GM12878 (cell line): ENCODE measurements around the gene SOX18. TPM values are rescaled to one million over a fixed set of nuclear protein-coding genes. Genes with fewer than 3 reads are reported as not detected.

Experiments used
- ASH2L ChIP-seq: fragments of 300-600, 200-600 bp; sonication (generic); IDR thresholded peaks from 2 replicates; pipeline ENCODE4 v1.6.1; 2017; ENCODE audit warnings: low read depth, mild to moderate bottlenecking, borderline replicate concordance
- BACH1 ChIP-seq: fragments of 450-650 bp; IDR thresholded peaks from 2 replicates; pipeline ENCODE4 v1.6.1; 2017; ENCODE audit warnings: mild to moderate bottlenecking, borderline replicate concordance
- BHLHE40 ChIP-seq, 2 experiments: fragments of 450-650 bp in 1 of 2; IDR thresholded peaks; 2 replicates each; pipeline ENCODE4 v1.6.1; 2011 to 2017; ENCODE audit warnings: low read depth in 2 of 2, borderline replicate concordance in 1 of 2, improper control_type of control experiment in 1 of 2, low read length in 1 of 2, mild to moderate bottlenecking in 1 of 2
- EGR1 ChIP-seq, 2 experiments: IDR thresholded peaks; 1 replicate in 1 of 2; 2 replicates in 1 of 2; pipeline ENCODE4 v1.6.1; 2011 to 2012; ENCODE audit warnings: low read depth in 2 of 2, low read length in 2 of 2, borderline replicate concordance in 1 of 2, mild to moderate bottlenecking in 1 of 2, moderate library complexity in 1 of 2
- GATAD2B ChIP-seq: fragments of 450-650 bp; conservative IDR thresholded peaks from 2 replicates; pipeline ENCODE4 v1.6.1; 2017; ENCODE audit warnings: low read depth, mild to moderate bottlenecking, moderate library complexity
- HDGF ChIP-seq: fragments of 450-650 bp; IDR thresholded peaks from 2 replicates; pipeline ENCODE4 v1.6.1; 2016; ENCODE audit warnings: antibody characterized with exemption
- IKZF1 ChIP-seq: fragments of 450-650 bp; conservative IDR thresholded peaks from 2 replicates; pipeline ENCODE4 v1.6.1; 2017; ENCODE audit warnings: antibody characterized with exemption, mild to moderate bottlenecking
- KLF5 ChIP-seq: fragments of 450-650 bp; IDR thresholded peaks from 2 replicates; pipeline ENCODE4 v1.6.1; 2014; ENCODE audit warnings: mild to moderate bottlenecking; ENCODE audit not compliant: partially characterized antibody
- LARP7 ChIP-seq: fragments of 450-650 bp; IDR thresholded peaks from 2 replicates; pipeline ENCODE4 v1.6.1; 2017; ENCODE audit warnings: mild to moderate bottlenecking
- NR2C2 ChIP-seq: IDR thresholded peaks from 2 replicates; pipeline ENCODE4 v1.6.1; 2011; ENCODE audit warnings: borderline replicate concordance, low read depth; ENCODE audit not compliant: control insufficient read depth, insufficient read length
- PAX5 ChIP-seq: IDR thresholded peaks from 2 replicates; pipeline ENCODE4 v1.6.1; 2011; ENCODE audit warnings: low read depth, low read length, borderline replicate concordance
- PML ChIP-seq: IDR thresholded peaks from 2 replicates; pipeline ENCODE4 v1.6.1; 2012; ENCODE audit warnings: low read length, inconsistent platforms
- POLR2AphosphoS5 ChIP-seq: IDR thresholded peaks from 2 replicates; pipeline ENCODE4 v1.6.1; 2011; ENCODE audit warnings: mild to moderate bottlenecking, low read length, inconsistent platforms
- POU2F2 ChIP-seq: IDR thresholded peaks from 3 replicates; pipeline ENCODE4 v1.6.1; 2011; ENCODE audit warnings: low read depth, mild to moderate bottlenecking, low read length, borderline replicate concordance
- RAD51 ChIP-seq: fragments of 450-650 bp; IDR thresholded peaks from 2 replicates; pipeline ENCODE4 v1.6.1; 2016; ENCODE audit warnings: moderate library complexity, mild to moderate bottlenecking, inconsistent platforms
- TCF3 ChIP-seq: IDR thresholded peaks from 2 replicates; pipeline ENCODE4 v1.6.1; 2012; ENCODE audit warnings: low read depth, mild to moderate bottlenecking, low read length, borderline replicate concordance; ENCODE audit not compliant: insufficient read depth
- ZNF274 ChIP-seq: IDR thresholded peaks from one replicate; pipeline ENCODE4 v1.8.0; 2011; ENCODE audit not compliant: insufficient read length, insufficient read depth
- ZNF622 ChIP-seq: fragments of 450-650 bp; IDR thresholded peaks from 2 replicates; pipeline ENCODE4 v1.6.1; 2017; ENCODE audit warnings: mild to moderate bottlenecking, inconsistent platforms
- polyA plus RNA-seq, 11 experiments: library from polyadenylated mRNA; depleted of rRNA in 4 of 11; unstranded in 6 of 11; stranded (reverse) in 5 of 11; fragments of >200 nt; fragmentation: Nextera tagmentation in 4 of 11; fragmentation: Illumina TruSeq in 1 of 11; extraction: Ambion mirVana in 4 of 11; extraction: Trizol in 1 of 11; gene quantifications; 1 replicate in 1 of 11; 2 replicates in 10 of 11; pipeline versions ENCODE4 v1.2.1 to v1.2.3, GENCODE V29; 2011 to 2016; ENCODE audit warnings: inconsistent platforms in 2 of 11, missing spikeins in 2 of 11, low read depth in 1 of 11
- total RNA-seq, 4 experiments: library from RNA; depleted of rRNA in 3 of 4; stranded (reverse); fragments of >200 nt in 3 of 4; fragmentation: Illumina TruSeq in 1 of 4; extraction: Trizol in 1 of 4; gene quantifications; 2 replicates each; pipeline versions ENCODE4 v1.2.1 to v1.2.3, GENCODE V29; 2013 to 2021
- TF ChIP-seq, protein P1 (sequence below): fragments of 450-650 bp; IDR thresholded peaks from 2 replicates; pipeline ENCODE4 v1.6.1; 2017; ENCODE audit warnings: mild to moderate bottlenecking, moderate library complexity
- TF ChIP-seq, protein P2 (sequence below): fragments of 450-650 bp; IDR thresholded peaks from 2 replicates; pipeline ENCODE4 v1.6.1; 2016; ENCODE audit warnings: mild to moderate bottlenecking, moderate library complexity, borderline replicate concordance
- TF ChIP-seq, protein P3 (sequence below): fragments of 150-350 bp; IDR thresholded peaks from 2 replicates; pipeline ENCODE4 v1.6.1; 2014; ENCODE audit warnings: mild to moderate bottlenecking, low read depth, low read length

SOX18 gene
- total and polyA plus RNA-seq, 10 of the 15 experiments (the other 5 are each of a cell fraction or from before 2014, with no cell fraction given) = 0.05 to 5.6 (median 0.28) TPM; not detected in 3

DNA sequence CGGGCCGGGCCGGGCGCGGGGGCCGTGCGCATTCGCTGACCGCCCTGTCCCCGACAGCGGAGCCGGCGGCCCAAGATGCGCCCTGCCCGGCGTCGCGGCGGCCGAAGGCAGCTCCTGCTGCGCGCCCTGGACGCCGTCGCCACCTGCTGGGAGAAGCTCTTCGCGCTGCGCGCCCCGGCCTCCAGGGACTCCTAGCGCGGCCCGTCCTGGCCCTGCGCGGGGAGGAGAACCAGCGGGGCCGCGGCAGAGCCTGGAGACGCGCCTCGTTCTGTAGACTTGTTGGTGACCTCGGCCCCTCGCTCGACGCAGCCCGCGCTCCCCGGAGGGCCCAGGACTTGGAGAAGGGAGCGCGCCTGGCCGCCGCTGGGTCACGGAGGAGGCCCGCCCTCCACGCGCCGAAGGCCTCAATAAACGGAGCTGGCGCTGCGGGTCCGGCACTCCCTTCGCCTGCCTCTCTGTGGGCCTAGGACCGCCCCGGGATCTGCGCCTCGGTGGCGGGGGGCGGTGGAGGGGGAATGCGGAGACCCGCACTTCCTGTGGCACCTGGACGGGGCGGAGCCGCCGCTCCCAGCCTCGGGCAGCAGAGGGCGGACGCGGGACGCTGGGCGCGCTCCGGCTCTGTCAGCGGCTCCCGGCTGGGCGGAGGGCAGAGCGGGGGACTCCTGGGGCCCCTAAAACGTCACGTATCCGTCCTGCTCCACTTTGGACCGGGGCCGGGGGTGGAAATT lies 10.7 kb downstream of the SOX18 start (continued):
- TF ChIP-seq IKZF1 (peak; percentile 83), PML (no peak), EGR1 (IDR thresholded peaks at IDR 0.05; ENCODE audit: borderline replicate concordance in 1 of 2, low read depth in 2 of 2, low read length in 2 of 2) (0 out of 3 replicates have a peak, but pooled peaks of 1 of the 2 experiments have one; percentile 18), ZNF622 (no peak), BHLHE40 (IDR thresholded peaks at IDR 0.05; ENCODE audit: borderline replicate concordance in 1 of 2, low read depth in 2 of 2, low read length in 1 of 2) (peak in 1 of 2 experiments; percentile 43; a peak in 3 of 4 replicates), GATAD2B (peak; percentile 88), TCF3 (0 out of 2 replicates have a peak, but pooled peaks have one; percentile 63), KLF5 (peak; percentile 46), RAD51 (no peak), BACH1 (peak; percentile 66), ZNF274 (no peak), POU2F2 (0 out of 3 replicates have a peak, but pooled peaks have one; percentile 4), NR2C2 (no peak), PAX5 (peak; percentile 31; the same call in 1 of the 2 replicates), POLR2AphosphoS5 (no peak), HDGF (peak; percentile 37; the same call in 1 of the 2 replicates), ASH2L (no peak), LARP7 (peak; percentile 97)
- TF ChIP-seq, protein P1, sequence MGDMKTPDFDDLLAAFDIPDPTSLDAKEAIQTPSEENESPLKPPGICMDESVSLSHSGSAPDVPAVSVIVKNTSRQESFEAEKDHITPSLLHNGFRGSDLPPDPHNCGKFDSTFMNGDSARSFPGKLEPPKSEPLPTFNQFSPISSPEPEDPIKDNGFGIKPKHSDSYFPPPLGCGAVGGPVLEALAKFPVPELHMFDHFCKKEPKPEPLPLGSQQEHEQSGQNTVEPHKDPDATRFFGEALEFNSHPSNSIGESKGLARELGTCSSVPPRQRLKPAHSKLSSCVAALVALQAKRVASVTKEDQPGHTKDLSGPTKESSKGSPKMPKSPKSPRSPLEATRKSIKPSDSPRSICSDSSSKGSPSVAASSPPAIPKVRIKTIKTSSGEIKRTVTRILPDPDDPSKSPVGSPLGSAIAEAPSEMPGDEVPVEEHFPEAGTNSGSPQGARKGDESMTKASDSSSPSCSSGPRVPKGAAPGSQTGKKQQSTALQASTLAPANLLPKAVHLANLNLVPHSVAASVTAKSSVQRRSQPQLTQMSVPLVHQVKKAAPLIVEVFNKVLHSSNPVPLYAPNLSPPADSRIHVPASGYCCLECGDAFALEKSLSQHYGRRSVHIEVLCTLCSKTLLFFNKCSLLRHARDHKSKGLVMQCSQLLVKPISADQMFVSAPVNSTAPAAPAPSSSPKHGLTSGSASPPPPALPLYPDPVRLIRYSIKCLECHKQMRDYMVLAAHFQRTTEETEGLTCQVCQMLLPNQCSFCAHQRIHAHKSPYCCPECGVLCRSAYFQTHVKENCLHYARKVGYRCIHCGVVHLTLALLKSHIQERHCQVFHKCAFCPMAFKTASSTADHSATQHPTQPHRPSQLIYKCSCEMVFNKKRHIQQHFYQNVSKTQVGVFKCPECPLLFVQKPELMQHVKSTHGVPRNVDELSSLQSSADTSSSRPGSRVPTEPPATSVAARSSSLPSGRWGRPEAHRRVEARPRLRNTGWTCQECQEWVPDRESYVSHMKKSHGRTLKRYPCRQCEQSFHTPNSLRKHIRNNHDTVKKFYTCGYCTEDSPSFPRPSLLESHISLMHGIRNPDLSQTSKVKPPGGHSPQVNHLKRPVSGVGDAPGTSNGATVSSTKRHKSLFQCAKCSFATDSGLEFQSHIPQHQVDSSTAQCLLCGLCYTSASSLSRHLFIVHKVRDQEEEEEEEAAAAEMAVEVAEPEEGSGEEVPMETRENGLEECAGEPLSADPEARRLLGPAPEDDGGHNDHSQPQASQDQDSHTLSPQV = peak; percentile 62; the same call in 1 of the 2 replicates
- TF ChIP-seq, protein P2, sequence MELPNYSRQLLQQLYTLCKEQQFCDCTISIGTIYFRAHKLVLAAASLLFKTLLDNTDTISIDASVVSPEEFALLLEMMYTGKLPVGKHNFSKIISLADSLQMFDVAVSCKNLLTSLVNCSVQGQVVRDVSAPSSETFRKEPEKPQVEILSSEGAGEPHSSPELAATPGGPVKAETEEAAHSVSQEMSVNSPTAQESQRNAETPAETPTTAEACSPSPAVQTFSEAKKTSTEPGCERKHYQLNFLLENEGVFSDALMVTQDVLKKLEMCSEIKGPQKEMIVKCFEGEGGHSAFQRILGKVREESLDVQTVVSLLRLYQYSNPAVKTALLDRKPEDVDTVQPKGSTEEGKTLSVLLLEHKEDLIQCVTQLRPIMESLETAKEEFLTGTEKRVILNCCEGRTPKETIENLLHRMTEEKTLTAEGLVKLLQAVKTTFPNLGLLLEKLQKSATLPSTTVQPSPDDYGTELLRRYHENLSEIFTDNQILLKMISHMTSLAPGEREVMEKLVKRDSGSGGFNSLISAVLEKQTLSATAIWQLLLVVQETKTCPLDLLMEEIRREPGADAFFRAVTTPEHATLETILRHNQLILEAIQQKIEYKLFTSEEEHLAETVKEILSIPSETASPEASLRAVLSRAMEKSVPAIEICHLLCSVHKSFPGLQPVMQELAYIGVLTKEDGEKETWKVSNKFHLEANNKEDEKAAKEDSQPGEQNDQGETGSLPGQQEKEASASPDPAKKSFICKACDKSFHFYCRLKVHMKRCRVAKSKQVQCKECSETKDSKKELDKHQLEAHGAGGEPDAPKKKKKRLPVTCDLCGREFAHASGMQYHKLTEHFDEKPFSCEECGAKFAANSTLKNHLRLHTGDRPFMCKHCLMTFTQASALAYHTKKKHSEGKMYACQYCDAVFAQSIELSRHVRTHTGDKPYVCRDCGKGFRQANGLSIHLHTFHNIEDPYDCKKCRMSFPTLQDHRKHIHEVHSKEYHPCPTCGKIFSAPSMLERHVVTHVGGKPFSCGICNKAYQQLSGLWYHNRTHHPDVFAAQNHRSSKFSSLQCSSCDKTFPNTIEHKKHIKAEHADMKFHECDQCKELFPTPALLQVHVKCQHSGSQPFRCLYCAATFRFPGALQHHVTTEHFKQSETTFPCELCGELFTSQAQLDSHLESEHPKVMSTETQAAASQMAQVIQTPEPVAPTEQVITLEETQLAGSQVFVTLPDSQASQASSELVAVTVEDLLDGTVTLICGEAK = no peak
- TF ChIP-seq, protein P3, sequence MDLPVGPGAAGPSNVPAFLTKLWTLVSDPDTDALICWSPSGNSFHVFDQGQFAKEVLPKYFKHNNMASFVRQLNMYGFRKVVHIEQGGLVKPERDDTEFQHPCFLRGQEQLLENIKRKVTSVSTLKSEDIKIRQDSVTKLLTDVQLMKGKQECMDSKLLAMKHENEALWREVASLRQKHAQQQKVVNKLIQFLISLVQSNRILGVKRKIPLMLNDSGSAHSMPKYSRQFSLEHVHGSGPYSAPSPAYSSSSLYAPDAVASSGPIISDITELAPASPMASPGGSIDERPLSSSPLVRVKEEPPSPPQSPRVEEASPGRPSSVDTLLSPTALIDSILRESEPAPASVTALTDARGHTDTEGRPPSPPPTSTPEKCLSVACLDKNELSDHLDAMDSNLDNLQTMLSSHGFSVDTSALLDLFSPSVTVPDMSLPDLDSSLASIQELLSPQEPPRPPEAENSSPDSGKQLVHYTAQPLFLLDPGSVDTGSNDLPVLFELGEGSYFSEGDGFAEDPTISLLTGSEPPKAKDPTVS = no peak
